GM18507 (cell line): ENCODE results near the gene SORCS1.
A peak's percentile ranks its signal among the peaks of the same experiment; 100 is the strongest.
"Not testable (repeated sequence)": the region's sequence is repeated elsewhere in the genome, so short reads cannot be mapped to it uniquely, and the experiment has no call there.

Experiments used
- DNase-seq: peaks from one replicate; pipeline ENCODE4 v3.0.0; 2011; ENCODE audit warnings: low read depth; ENCODE audit not compliant: insufficient read length; ENCODE audit errors: extremely low spot score
- FAIRE-seq: peaks from 2 replicates; lab custom pipeline; 2011; peaks lifted over from hg19 to GRCh38; lab: Jason Lieb, UNC

Gene SORCS1

GRCh38 chr10:106958589-106959361, 205.7 kb downstream of the SORCS1 start:
- DNase-seq (no peak), FAIRE-seq (no peak)

- FAIRE-seq, result peak; percentile 57
Measured at GRCh38 chr10:106957823-106958588, 206.5 kb downstream of the SORCS1 start.

GRCh38 chr10:106956216-106956915, 208.1 kb downstream of the SORCS1 start:
- FAIRE-seq (no peak), DNase-seq (no peak)

More at GRCh38 chr10:106957823-106958588, 206.5 kb downstream of the SORCS1 start:
- DNase-seq, result no peak

- no peak for DNase-seq
- FAIRE-seq, result no peak
Measured at GRCh38 chr10:106955133-106955532, 209.4 kb downstream of the SORCS1 start.

- FAIRE-seq, result no peak
- no peak for DNase-seq
Measured at GRCh38 chr10:106952033-106952432, 212.5 kb downstream of the SORCS1 start.

- no peak for FAIRE-seq
Measured at GRCh38 chr10:106949680-106950478, 214.6 kb downstream of the SORCS1 start.

GRCh38 chr10:106947643-106948042, 216.9 kb downstream of the SORCS1 start:
- FAIRE-seq (peak; percentile 47), DNase-seq (no peak)

More at GRCh38 chr10:106949680-106950478, 214.6 kb downstream of the SORCS1 start:
- no peak for DNase-seq

- no peak for FAIRE-seq
- no peak for DNase-seq
Measured at GRCh38 chr10:106942035-106942662, 222.4 kb downstream of the SORCS1 start.

- no peak for FAIRE-seq
Measured at GRCh38 chr10:106941297-106942034, 223.0 kb downstream of the SORCS1 start.

GRCh38 chr10:106938513-106938912, 226.0 kb downstream of the SORCS1 start:
- FAIRE-seq (no peak), DNase-seq (no peak)

More at GRCh38 chr10:106941297-106942034, 223.0 kb downstream of the SORCS1 start:
- DNase-seq, result no peak

GRCh38 chr10:106935978-106936451, 228.5 kb downstream of the SORCS1 start:
- peak; percentile 32 for DNase-seq
- peak; percentile 97 for FAIRE-seq

- FAIRE-seq, result no peak
Measured at GRCh38 chr10:106931853-106932249, 232.7 kb downstream of the SORCS1 start.

GRCh38 chr10:106931159-106931852, 233.2 kb downstream of the SORCS1 start:
- DNase-seq (no peak), FAIRE-seq (peak; percentile 98)

More at GRCh38 chr10:106931853-106932249, 232.7 kb downstream of the SORCS1 start:
- DNase-seq, result no peak

- peak; percentile 77 for FAIRE-seq
- DNase-seq, result no peak
Measured at GRCh38 chr10:106930751-106931150, 233.8 kb downstream of the SORCS1 start.

GRCh38 chr10:106929291-106929895, 235.1 kb downstream of the SORCS1 start:
- DNase-seq, result no peak
- FAIRE-seq, result peak; percentile 12

- not testable (repeated sequence) for DNase-seq, FAIRE-seq
Measured at GRCh38 chr10:106928151-106928550, 236.4 kb downstream of the SORCS1 start.

- FAIRE-seq, result no peak
- no peak for DNase-seq
Measured at GRCh38 chr10:106925191-106925590, 239.3 kb downstream of the SORCS1 start.
